GM12892 (cell line): Measurements from ENCODE around the gene PPP6R1.

Experiments used
- POLR2A ChIP-seq: IDR thresholded peaks from 2 replicates; pipeline ENCODE4 v1.6.1; 2011; ENCODE audit warnings: low read depth, low read length, control low read depth
- POLR2AphosphoS5 ChIP-seq: IDR thresholded peaks from 2 replicates; pipeline ENCODE4 v1.6.1; 2011; ENCODE audit warnings: low read depth, low read length, control low read depth

- no peak for TF ChIP-seq POLR2AphosphoS5
- no peak for TF ChIP-seq POLR2A
Measured at GRCh38 chr19:55193481-55193880, 65.3 kb downstream of the PPP6R1 start.
